Dermis microvascular lymphatic vessel endothelial cell (primary cell): ENCODE measurements around the gene KCNAB2. TPM values are rescaled to one million over a fixed set of nuclear protein-coding genes. Genes with fewer than 3 reads are reported as not detected.

ENCODE experiments used
- DNase-seq, 2 donors: peaks; one replicate each; pipeline versions ENCODE4 v3.0.0 to v3.0.0-alpha.2; 2010; ENCODE audit warnings: low read depth in 2 of 2
- total RNA-seq: library from RNA; depleted of rRNA; stranded (reverse); fragments of >200 nt; gene quantifications from 2 replicates; pipeline ENCODE4 v1.2.1, GENCODE V29; 2014

KCNAB2 gene
- total RNA-seq, 1 donor from 2014 or later, result 1.4 TPM

DNA sequence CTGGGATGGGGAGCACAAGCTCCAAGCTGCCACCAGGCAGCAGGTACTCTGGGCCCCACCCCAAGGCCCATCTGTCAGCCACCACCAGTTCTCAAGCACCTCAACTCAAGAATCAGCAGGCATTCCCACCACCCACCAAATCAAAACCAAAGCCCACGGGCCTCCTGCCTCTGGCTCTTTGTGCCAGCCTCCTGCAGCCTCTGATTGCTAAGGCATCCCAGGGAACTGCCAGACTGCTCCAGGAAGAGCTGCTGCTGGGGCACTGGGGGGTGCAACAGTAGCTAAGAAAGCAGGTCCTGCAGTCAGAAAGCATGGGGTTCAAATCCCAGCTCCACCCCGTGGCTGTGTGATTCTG is 99.7 kb downstream of the KCNAB2 start:
- no peak for DNase-seq

DNA sequence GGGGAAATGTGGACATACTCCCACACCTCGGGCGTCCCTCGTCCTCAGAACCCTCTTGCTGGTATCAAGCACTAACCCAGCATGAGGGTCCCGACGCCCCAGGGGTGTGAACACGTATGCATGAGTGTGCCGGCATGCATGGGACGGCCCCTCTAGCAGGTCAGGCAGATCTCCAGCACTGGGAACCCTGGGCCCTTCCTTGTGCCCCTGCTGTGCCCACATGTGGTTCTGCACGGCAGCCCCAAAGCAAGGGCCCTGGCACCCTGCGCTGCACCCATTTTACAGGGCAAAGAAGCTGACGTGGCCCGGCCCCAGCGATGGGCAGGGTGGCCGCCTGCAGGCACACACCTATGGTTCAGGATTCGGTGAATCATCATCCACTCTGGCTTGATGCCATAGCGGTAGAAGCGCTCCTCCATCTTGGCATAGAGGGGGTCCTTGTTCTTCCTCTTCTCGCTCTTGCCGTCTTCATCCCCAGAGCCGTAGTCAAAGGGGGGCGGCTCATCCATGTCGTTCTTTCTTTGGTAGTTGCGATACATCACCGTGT is 100.2 kb downstream of the KCNAB2 start:
- no peak for DNase-seq

DNA sequence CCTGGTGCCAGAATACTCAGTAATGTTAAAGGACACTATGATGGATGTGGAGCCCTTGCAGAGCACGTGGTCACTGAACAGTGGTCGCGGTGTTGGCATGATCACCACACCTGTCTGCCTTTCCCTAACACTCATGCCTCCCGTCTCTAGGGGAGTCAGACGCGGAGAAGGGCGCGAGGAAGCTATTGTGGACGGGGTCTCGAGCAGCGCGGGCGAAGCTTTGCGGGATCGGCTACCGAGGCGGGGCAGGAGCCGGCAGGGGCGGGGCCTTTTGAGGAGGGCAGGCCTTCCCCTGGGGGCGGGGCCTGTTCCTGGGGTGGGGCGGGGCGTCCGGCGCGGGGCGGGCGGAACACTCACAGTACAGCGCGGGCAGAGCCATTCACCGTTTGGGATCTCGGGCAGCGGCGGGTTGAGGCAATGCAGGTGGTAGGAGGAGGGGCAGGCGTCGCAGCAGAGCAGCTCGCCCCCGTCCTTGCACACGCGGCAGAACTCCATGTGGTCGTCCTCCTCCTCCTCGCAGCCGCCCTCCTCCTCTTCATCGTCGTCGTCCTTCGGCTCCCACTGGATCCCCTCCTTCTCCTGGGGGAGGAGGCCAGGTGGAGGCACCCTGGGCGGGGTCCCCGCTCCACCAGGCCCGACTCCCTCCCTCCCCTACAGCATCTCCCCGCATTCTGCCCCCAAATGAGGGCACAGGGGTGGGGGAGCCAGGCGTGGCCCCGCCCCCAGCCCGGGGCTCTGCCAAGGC is 103.0 kb downstream of the KCNAB2 start:
- DNase-seq, result peak in 1 of 2 donors; percentile 37

DNA sequence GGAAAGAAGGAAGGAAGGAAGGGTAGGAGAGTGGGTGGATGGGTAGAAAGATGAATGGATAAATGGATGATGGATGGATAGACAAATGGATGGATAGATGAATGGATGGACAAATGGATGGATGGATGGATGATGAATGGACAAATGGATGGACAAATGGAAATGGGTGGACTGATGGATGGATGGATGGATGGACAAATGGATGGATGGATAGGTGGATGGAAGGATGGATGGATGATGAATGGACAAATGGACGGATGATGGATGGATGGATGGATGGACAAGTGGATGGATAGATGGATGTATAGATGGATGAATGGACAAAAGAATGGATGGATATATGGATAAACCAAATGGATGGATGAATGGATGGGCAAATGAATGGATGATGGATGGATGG is 103.9 kb downstream of the KCNAB2 start:
- DNase-seq, result no peak

DNA sequence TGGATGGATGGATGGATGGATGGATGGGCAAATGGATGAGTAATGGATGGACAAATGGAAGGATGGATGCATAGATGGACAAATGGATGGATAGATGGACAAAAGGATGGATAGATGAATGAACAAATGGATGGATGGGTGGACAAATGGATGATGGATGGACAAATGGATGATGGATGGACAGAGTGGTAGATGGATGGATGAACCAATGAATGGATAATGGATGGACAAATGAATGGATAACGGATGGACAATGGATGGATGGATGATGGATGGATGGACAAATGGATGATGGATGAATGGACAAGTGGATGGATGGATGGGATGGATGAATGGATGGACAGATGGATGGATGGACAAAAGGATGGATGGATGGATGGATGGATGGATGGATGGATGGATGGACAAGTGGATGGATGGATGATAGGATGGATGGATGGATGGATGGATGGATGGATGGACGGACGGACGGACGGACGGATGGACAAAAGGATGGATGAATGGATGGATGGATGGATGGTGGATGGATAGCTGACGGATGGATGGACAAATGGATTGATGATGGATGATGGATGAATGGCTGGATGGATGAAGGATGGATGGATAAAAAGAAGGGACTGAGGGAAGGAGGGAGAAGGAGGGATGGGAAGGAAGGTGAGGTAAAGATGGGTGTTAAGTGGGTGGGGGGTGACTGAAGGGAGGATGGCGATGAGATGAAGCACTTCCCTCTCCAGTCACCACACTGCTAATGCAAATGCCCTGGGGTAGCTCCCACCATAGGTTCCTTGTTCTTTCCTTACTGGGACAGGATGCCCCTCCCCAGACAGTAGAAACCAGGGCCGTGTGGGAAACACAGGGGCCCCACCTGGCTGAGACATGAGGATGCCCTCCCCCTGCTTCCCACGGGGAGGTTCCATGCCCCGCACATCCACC is 104.6 kb downstream of the KCNAB2 start:
- no peak for DNase-seq

Other genes starting within 250 kb of the KCNAB2 start
- gene NPHP4, start 53.5 kb upstream of the KCNAB2 start, total RNA-seq, result 2.4 and 2.9 TPM in 2 replicates
- under 0.01 TPM in 2 replicates for gene CHD5, start 134.4 kb downstream of the KCNAB2 start, total RNA-seq
- 116 and 132 TPM in 2 replicates for gene RPL22, start 153.7 kb downstream of the KCNAB2 start, total RNA-seq
- 3.3 and 4.0 TPM in 2 replicates for gene RNF207, start 160.2 kb downstream of the KCNAB2 start, total RNA-seq
- gene ICMT, start 190.1 kb downstream of the KCNAB2 start, total RNA-seq, result 74.3 and 82.3 TPM in 2 replicates
- gene HES3, start 198.3 kb downstream of the KCNAB2 start, total RNA-seq, result not detected in 2 replicates
- gene GPR153, start 215.2 kb downstream of the KCNAB2 start, total RNA-seq, result 0.90 and 3.0 TPM in 2 replicates